Myometrial cell (primary cell): ENCODE results near the gene EPX. TPM values are rescaled to one million over a fixed set of nuclear protein-coding genes. Genes with fewer than 3 reads are reported as not detected.

Experiments used
- total RNA-seq: library from RNA; depleted of rRNA; stranded (reverse); fragments of >200 nt; gene quantifications from 2 replicates; pipeline ENCODE4 v1.2.3, GENCODE V29; 2015

EPX gene
- not detected in 2 replicates for total RNA-seq

GRCh38 chr17:58192612-58193011 lies at the start of gene EPX:
Gene EPX (plus strand): TSS chr17:58192726. CDS start chr17:58192847, 121 bp downstream.

GRCh38 chr17:58147930-58148434 lies 44.5 kb upstream of the EPX start, which contains the start of gene OR4D1:
Gene OR4D1 (plus strand): TSS chr17:58148384. CDS start chr17:58155154, 6,770 bp downstream.

GRCh38 chr17:58166682-58167081 lies 25.8 kb upstream of the EPX start, which contains the start of gene OR4D2:
Gene OR4D2 (plus strand): TSS chr17:58166982. CDS start chr17:58169656, 2,674 bp downstream.

GRCh38 chr17:58219007-58219788 lies 26.7 kb downstream of the EPX start, which contains the start of gene MKS1:
Gene MKS1 (minus strand): TSS chr17:58219255. CDS start chr17:58219230, 25 bp downstream.

GRCh38 chr17:58238147-58238634 lies 45.7 kb downstream of the EPX start, which contains the start of gene LPO:
Gene LPO (plus strand): TSS chr17:58238584. CDS start chr17:58242980, 4,396 bp downstream.

Other genes with a start within 250 kb of the EPX start
- 8.6 and 10.5 TPM in 2 replicates for gene CUEDC1, start 237.3 kb upstream of the EPX start, total RNA-seq
- gene VEZF1, start 204.5 kb upstream of the EPX start, total RNA-seq: 25.1 and 43.1 TPM in 2 replicates
- gene SRSF1, start 185.5 kb upstream of the EPX start, total RNA-seq: 161 and 194 TPM in 2 replicates
- gene DYNLL2, start 109.3 kb upstream of the EPX start, total RNA-seq: 10.1 and 11.8 TPM in 2 replicates
- gene OR4D1, start 44.3 kb upstream of the EPX start, total RNA-seq: not detected in 2 replicates
- gene OR4D2, start 25.7 kb upstream of the EPX start, total RNA-seq: not detected in 2 replicates
- 17.4 and 40.1 TPM in 2 replicates for gene MKS1, start 26.5 kb downstream of the EPX start, total RNA-seq
- gene LPO, start 45.9 kb downstream of the EPX start, total RNA-seq: not detected in 2 replicates
- gene MPO, start 88.2 kb downstream of the EPX start, total RNA-seq: not detected in 2 replicates
- gene TSPOAP1, start 136.1 kb downstream of the EPX start, total RNA-seq: 0.18 and 0.58 TPM in 2 replicates
- gene SUPT4H1, start 159.5 kb downstream of the EPX start, total RNA-seq: 53.7 and 55.6 TPM in 2 replicates
- not detected in 2 replicates for gene RNF43, start 224.8 kb downstream of the EPX start, total RNA-seq